M059J (cell line): Measurements from ENCODE around the gene AHCY. TPM values are rescaled to one million over a fixed set of nuclear protein-coding genes. Genes with fewer than 3 reads are reported as not detected.
A peak's percentile ranks its signal among the peaks of the same experiment; 100 is the strongest.
"Not testable (repeated sequence)": the region's sequence is repeated elsewhere in the genome, so short reads cannot be mapped to it uniquely, and the experiment has no call there.

Experiments
- DNase-seq: peaks from one replicate; pipeline ENCODE4 v3.0.0-alpha.2; 2012; ENCODE audit warnings: low read depth
- total RNA-seq: library from RNA; depleted of rRNA; stranded (reverse); fragments of >200 nt; shearing (Covaris generic); gene quantifications from 2 replicates; pipeline ENCODE4 v1.2.3, GENCODE V29; 2014; rRNA removed

AHCY gene
- total RNA-seq, 1 experiment from 2014 or later: 125 TPM

GRCh38 chr20:34256629-34257124 is 46.5 kb downstream of the AHCY start:
- DNase-seq: no peak

DNA sequence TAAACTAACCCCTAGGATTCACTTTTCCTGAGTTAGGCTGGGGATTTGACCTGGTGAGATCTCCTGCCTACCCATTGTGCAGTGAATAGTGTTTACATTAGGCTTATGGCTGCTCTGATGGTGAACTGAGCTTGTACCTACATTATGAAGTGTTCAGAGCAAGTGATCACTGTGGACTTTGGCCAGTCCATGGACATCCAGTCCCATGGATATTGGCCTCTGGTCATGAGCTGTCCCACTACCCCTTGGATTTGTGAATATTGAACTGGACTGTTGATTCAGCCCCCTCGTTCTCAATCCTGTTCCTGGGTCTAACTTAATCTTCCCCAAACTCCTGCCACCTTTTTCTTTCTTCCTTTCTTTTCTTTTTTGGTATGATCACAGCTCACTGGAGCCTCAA is 48.2 kb downstream of the AHCY start:
- no peak for DNase-seq

DNA sequence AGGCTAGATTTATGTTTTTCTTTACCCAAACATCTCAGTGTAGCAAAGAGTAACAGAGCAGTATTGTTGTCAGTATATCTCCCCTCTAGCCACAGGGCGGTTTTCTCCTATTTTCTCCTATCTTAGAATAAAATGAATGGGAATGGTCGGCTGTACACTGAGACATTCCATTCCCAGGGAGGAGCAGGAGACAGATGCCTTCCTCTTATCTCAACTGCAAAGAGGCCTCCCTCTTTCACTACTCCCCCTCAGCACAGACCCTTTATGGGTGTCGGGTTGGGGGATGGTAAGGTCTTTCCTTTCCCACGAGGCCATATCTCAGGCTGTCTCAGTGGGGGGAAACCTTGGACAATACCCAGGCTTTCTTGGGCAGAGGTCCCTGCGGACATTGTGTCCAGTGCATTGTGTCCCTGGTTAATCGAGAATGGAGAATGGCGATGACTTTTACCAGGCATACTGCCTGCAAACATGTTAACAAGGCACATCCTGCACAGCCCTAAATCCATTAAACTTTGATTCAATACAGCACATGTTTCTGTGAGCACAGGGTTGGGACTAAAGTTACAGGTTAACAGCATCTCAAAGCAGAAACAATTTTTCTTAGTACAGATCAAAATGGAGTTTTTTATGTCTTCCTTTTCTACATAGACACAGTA is 50.6 kb downstream of the AHCY start:
- DNase-seq: not testable (repeated sequence)

DNA sequence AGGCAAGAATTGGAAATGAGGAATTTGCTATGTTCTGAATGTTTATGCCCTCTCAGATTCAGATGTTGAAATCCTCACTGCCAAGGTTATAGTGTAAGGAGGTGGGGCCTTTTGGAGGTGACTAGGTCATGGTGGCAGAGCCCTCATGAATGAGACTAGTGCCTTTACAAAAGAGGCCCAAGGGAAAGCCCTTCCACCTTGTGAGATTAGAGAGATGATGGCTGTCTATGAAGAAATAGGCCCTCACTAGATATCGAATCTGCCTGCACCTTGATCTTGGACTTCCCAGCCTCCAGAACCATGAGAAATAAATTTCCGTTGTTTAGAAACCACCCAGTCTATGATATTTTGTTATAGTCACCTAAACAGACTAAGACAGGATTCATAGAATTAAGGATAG is 51.5 kb downstream of the AHCY start:
- DNase-seq: no peak

DNA sequence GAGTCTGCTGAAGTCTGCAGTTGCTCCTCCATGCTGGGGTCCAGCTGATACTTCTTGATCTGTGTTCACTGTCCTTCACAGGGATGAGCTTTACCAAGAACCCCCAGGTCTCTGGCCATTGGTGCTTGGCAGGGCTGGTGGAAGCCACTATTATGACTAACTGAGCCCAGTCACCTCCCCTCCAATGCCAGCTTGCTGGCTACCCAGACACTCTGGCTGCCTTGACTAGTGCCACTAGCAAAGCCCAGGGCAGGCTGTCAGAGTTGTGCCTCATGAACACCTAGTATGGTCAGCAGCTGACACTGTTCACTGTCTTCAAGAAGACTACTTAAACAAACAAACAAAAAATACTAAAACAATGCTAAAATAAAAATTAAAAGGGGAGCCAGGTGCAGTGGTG is 53.1 kb downstream of the AHCY start:
- peak; percentile 28 for DNase-seq

DNA sequence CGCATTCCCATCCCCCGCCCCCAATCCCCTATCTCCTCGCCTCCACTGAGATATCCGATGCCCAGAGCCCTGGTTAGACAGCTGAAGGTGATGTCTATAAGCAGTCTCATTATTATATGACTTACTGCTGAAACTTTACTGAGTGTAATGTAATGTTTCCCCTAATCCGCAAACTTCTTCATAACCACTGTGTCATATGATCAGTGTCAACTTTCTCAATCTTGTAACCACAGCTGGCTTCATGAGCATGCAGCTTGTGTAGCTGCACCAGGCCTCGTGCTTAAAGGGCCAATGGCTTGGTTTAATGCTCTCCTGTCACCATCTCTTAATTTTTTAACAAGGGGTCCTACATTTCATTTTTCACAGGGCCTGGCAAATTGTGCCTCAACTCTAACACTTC is 53.9 kb downstream of the AHCY start:
- peak; percentile 54 for DNase-seq

DNA sequence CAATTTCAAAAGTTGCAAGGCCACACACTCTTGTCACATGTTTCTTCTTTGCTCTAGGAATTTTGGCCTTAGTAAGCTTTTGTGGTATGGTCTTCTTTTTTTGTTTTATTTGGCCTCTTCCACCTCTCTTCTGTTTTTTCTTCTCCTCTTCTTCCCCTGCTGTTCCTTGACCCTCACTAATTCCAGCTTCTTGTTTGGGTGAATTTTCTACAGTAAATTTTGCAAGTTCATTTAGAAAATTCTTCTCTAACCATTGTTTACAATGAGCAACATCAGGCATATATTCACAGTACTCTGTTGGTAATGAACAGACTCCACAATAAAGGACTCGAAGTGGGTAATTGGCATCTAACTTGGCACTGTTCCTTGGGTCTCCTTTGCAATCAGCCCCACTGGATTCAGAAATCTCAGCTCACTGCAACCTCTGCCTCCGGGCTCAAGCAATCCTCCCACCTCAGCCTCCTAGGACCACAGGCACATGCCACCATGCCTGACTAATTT is 57.0 kb downstream of the AHCY start:
- DNase-seq: peak; percentile 37

DNA sequence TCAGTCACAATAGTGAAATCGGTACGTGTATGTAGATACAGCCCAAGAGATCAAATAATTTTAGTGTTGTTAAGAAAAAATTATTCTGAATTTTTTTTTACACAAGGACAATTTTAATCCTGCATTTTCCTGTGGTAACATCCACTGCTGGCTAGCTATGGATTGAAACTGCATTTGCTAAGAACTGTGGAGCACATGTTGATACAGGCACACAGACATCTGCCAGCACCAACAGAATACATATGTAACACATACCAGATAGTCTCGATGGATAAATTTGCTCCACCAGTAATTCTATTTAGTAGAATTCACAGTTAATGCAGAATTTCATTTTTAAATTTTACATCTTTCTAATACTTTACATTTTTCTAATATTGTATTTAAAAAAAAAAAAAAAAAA is 59.8 kb downstream of the AHCY start:
- DNase-seq: no peak

DNA sequence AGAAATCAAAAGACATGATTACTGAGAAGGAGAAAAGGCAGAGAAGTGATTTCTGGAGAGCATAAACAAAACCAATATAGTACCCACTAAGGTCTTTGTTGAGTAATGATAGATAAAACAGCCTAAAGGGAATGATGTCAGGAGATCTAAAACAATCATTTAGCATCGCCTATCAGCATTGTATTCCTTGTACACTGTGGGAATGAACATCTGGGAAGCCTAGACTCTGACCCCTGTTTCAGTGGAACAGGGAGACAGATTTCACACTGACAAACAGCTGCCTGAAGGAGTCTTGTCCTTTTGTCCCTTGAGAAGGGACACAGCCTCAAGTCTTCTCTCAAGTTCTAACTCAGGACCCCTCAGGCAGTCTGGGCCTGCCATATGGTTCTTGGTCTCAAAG is 60.3 kb downstream of the AHCY start:
- no peak for DNase-seq

DNA sequence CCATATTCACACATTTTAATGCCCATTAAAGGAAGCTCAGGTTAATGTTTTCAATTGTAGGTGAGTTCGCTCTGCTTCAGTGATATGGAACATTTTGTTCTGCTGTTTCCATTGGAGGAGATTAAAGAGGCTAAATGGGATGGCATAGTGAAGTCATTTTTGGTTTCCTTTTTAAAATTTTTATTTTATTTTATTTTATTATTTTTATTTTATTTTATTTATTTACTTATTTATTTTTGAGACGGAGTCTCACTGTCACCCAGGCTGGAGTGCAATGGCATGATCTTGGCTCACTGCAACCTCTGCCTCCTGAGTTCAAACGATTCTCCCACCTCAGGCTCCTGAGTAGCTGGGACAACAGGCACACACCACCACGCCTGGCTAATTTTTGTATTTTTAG is 61.1 kb downstream of the AHCY start:
- not testable (repeated sequence) for DNase-seq

DNA sequence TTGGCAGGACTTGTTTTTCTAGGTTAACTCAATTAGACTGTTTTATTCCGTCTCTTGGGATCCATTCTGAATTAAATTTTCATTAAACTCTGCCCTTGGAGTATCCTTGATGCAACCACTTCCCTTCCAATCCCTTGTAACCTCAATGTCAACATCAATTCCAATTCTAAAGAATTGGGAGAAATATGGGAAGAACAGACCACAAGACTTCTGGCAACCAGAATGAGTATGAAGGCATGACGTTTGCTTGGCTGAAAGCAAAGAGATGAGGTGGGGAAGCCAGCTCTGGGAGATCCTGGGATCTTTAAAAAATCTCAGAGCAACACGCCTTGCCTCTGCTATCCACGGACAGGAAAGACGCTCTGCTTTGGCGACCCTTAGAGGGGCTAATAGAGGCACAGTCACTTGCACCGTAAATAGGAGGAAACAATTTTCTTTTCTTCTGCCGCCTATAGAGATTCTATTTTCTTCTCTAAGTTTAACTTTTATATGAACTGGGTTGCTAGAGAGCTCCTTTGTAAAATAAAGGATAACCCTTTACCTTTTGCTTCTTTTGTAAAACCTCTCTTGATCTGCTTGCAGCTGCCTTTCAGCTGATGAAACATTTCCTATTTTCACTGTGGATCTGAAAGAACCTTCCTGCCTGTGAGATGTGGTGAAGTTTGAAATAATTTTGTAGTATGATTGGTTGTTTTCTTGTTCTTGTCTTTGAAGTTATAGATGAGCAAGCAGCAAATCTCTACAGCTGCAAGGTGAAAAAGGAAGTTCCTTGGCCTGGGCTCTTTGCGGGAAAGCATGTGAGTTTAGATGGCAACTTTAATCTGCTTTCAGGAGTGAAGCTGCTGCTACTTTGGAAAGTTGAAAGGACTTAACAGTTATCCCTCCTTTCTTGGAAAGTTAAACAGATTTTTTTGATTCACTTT is 62.2 kb downstream of the AHCY start, which contains the start of gene ASIP:
ASIP (plus strand) TSS at position 731 of the 923 bp plus-strand sequence. CDS start 18,952 bp downstream, outside the sequence.
- no peak for DNase-seq

GRCh38 chr20:34240121-34240520 is 63.0 kb downstream of the AHCY start:
- DNase-seq: no peak

GRCh38 chr20:34237942-34238341 is 65.2 kb downstream of the AHCY start:
- DNase-seq: no peak

GRCh38 chr20:34235875-34236274 is 67.3 kb downstream of the AHCY start:
- no peak for DNase-seq

- DNase-seq: no peak
Measured at GRCh38 chr20:34233687-34234086, 69.5 kb downstream of the AHCY start.

DNA sequence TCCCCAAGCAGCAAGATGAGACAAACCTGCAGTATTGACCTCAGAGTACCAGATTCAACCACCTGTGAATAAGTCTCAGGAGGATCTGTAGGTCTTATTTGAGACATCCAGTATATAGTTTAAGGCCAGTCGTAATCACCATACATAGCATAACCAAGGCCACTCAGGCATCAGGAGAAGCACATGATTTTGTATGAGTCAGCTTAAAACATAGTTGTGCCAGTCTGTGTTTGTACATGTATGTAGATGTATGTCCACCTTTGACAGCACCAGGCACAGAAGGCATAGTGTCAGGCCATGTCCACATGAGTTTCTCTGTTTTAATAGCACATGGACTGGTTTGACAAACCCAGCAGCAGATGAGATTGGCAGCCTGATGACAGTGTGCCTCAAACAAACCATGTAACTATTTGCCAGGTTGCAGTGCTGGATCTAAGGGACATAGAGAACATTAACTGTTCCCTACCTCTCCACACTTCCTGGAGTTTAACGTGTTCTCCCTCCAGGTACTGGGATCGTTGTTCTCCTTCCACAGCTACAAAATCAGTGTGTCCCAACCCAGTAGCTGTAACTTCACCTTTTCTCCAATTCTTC is 70.6 kb downstream of the AHCY start:
- no peak for DNase-seq

DNA sequence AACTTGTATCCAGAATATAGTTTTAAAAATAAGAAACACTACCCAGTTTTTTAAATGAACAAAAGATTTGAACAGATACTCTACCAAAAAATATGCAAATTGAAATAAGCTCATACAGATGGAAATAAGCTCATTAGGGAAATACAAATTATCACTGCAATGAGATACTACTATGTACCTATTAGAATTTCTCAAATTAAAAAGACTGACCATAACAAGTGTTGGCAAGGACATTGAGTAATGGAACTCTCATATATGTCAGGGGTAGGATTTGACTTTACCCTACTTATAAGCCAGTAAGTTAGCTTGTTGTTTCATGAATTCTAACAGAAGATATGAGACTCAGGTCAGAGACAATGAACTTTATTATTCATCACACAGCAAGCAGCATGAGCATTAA is 71.5 kb downstream of the AHCY start:
- no peak for DNase-seq

Other genes starting within 250 kb of the AHCY start
- 156 and 179 TPM in 2 replicates for gene EIF2S2, start 191.1 kb downstream of the AHCY start, total RNA-seq
- not detected in 2 replicates for gene ASIP, start 61.9 kb downstream of the AHCY start, total RNA-seq
- gene ITCH, start 59.9 kb upstream of the AHCY start, total RNA-seq: 70.6 and 71.2 TPM in 2 replicates
- gene DYNLRB1, start 213.1 kb upstream of the AHCY start, total RNA-seq: 305 and 515 TPM in 2 replicates